Esophagus muscularis mucosa (tissue), 4 donors: Measurements from ENCODE around the gene METAP1D.

Source experiments
- EP300 ChIP-seq: sonication (generic); formaldehyde crosslinking; IDR thresholded peaks from one replicate; pipeline ENCODE4 v1.6.1; 2017; ENCODE audit warnings: antibody characterized with exemption
- POLR2A ChIP-seq: fragments of 450-650 bp; IDR thresholded peaks from one replicate; pipeline ENCODE4 v1.6.1; 2017; ENCODE audit warnings: antibody characterized with exemption, moderate library complexity, mild to moderate bottlenecking, low read depth
- POLR2AphosphoS5 ChIP-seq, 2 donors: sonication (generic); formaldehyde crosslinking; IDR thresholded peaks; one replicate each; pipeline ENCODE4 v1.6.1; 2017; ENCODE audit warnings: antibody characterized with exemption in 2 of 2
- TF ChIP-seq, protein P1 (sequence below), 3 experiments: fragments of 200-600 bp in 2 of 3; fragments of 450-650 bp in 1 of 3; sonication (generic) in 2 of 3; IDR thresholded peaks; one replicate each; pipeline ENCODE4 v1.5.1; 2017 to 2019; ENCODE audit warnings: antibody characterized with exemption in 3 of 3, mild to moderate bottlenecking in 2 of 3, moderate library complexity in 1 of 3

DNA sequence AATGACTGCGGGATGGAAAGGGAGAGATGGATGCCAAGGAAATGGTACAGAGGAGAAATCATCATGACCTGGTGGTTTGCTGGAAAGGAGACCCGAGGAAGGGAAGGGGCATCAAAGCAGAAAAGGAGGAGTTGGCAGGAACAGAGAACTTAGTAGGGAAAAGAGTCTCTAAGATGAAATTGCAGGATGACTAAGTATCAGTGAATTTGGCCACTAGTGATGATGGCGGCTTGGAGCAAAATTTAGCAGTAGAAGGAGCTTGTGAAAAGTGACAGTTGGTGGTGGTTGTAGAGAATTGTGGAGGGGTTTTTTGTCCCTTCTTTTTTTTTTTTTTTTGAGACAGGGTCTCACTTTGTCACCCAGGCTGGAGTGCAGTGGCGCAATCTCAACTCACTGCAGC, 10.1 kb downstream of the METAP1D start:
- TF ChIP-seq, protein P1, sequence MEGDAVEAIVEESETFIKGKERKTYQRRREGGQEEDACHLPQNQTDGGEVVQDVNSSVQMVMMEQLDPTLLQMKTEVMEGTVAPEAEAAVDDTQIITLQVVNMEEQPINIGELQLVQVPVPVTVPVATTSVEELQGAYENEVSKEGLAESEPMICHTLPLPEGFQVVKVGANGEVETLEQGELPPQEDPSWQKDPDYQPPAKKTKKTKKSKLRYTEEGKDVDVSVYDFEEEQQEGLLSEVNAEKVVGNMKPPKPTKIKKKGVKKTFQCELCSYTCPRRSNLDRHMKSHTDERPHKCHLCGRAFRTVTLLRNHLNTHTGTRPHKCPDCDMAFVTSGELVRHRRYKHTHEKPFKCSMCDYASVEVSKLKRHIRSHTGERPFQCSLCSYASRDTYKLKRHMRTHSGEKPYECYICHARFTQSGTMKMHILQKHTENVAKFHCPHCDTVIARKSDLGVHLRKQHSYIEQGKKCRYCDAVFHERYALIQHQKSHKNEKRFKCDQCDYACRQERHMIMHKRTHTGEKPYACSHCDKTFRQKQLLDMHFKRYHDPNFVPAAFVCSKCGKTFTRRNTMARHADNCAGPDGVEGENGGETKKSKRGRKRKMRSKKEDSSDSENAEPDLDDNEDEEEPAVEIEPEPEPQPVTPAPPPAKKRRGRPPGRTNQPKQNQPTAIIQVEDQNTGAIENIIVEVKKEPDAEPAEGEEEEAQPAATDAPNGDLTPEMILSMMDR (IDR thresholded peaks at IDR 0.05) = no peak
- TF ChIP-seq POLR2AphosphoS5 (IDR thresholded peaks at IDR 0.05) = no peak
- TF ChIP-seq POLR2A = no peak
- TF ChIP-seq EP300 = no peak
